ENCODE measurements around the gene CFL1. TPM values are rescaled to one million over a fixed set of nuclear protein-coding genes. Genes with fewer than 3 reads are reported as not detected.
"Not testable (repeated sequence)": the region's sequence is repeated elsewhere in the genome, so short reads cannot be mapped to it uniquely, and the experiment has no call there.

CFL1 gene
- total RNA-seq, 2 experiments from 2014 or later, result 1,043 to 1,085 TPM

GRCh38 chr11:65853246-65853979, 4.6 kb downstream of the CFL1 start:
- Mint-ChIP-seq H3K27me3 (ENCODE audit: low read depth) (no peaks in the 10 kb centered on the region), H3K4me3 (no peak overlapping the region), H3K36me3 (ENCODE audit: low read depth) (peaks cover 50% of the 10 kb centered on the region), H3K9me3 (peaks cover 8% of the 10 kb centered on the region), H3K27ac (peak overlapping the region; percentile 31), H3K4me1 (ENCODE audit: low read depth) (peaks cover 34% of the 10 kb centered on the region)
- DNase-seq, result no peak
- CTCF ChIA-PET, result interaction anchor here (0.9 to 6.0 kb wide), 2 partner anchors 31 to 33 kb away, joined by 3 to 34 read pairs; no protein-coding TSS in a partner anchor
- intact Hi-C loops (cut with micrococcal nuclease), result no loop called here

DNA sequence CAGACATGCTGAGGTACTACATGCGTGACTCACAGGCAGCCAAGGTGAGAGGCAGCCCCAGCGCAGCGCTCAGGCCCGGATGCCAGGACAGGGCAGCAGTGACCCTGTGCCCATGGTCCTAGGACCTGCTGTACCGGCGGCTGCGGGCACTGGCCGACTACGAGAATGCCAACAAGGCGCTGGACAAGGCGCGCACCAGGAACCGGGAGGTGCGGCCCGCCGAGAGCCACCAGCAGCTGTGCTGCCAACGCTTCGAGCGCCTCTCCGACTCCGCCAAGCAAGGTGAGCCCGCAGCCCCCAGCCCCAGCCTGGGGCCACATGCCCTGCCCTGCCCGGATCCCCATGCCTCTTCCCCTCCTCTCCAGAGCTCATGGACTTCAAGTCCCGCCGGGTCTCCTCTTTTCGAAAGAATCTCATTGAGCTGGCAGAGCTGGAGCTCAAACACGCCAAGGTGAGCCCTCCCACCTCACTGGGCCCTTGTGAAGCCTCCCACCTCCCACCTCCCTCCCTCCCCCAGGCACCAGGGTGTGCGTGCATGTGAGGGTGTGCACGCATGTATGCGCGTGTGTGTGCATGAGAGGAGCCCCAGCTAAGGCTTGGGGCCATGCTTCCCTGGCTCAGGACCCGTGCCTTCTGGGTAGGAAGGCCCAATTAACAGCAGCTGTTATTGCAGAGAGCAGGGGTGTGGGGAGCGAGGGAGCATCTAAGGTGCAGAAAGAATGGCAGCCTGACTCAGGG, 5.3 kb downstream of the CFL1 start:
- intact Hi-C loops (cut with micrococcal nuclease), result no loop called here
- Mint-ChIP-seq H3K4me3 (no peak overlapping the region), H3K27ac (no peak overlapping the region), H3K9me3 (peaks cover 8% of the 10 kb centered on the region), H3K36me3 (ENCODE audit: low read depth) (peaks cover 50% of the 10 kb centered on the region), H3K27me3 (ENCODE audit: low read depth) (no peaks in the 10 kb centered on the region), H3K4me1 (ENCODE audit: low read depth) (peaks cover 33% of the 10 kb centered on the region)
- no peak for DNase-seq
- CTCF ChIA-PET, result interaction anchor here (0.6 to 6.0 kb wide), 6 partner anchors 19 to 192 kb away, joined by 3 to 34 read pairs (median 6); partner anchors contain the start of genes AP5B1 and SNX32

GRCh38 chr11:65851811-65852507, 6.0 kb downstream of the CFL1 start:
- DNase-seq, result no peak
- Mint-ChIP-seq H3K27ac (peak overlapping the region; percentile 47), H3K4me1 (ENCODE audit: low read depth) (peaks cover 33% of the 10 kb centered on the region), H3K4me3 (no peak overlapping the region), H3K9me3 (peaks cover 8% of the 10 kb centered on the region), H3K27me3 (ENCODE audit: low read depth) (no peaks in the 10 kb centered on the region), H3K36me3 (ENCODE audit: low read depth) (peaks cover 50% of the 10 kb centered on the region)
- CTCF ChIA-PET, result interaction anchor here (0.6 to 6.0 kb wide), 14 partner anchors 9 to 193 kb away, joined by 3 to 34 read pairs (median 4); partner anchors contain the start of genes AP5B1, CCDC85B, FIBP and MUS81
- intact Hi-C loops (cut with micrococcal nuclease), result no loop called here

DNA sequence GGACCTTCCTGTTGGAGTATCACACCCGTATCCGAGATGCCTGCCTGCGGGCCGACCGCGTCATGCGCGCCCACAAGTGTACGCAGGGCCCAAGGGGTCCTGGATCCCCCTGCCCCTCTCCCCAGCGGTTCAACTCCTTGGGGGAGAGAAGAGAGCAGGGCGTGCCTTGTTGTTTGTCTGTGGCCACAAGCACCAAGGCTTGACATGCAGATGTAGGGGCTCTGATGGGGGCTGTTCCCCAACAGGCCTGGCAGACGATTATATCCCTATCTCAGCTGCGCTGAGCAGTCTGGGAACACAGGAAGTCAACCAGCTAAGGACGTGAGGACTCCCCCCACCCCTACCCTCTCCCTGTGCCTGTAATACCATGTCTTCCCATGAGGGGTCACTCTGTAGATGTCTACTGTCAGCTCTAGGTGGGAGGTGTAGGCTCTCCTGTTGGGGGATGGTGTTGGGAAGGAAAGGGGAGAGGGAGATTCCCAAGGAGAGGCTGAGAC, 6.8 kb downstream of the CFL1 start:
- DNase-seq, result peak; percentile 40
- CTCF ChIA-PET, result interaction anchor here (0.6 to 6.0 kb wide), 13 partner anchors 9 to 194 kb away, joined by 3 to 34 read pairs (median 4); partner anchors contain the start of genes AP5B1, CCDC85B, FIBP and MUS81
- H3K27ac Mint-ChIP-seq, result no peak overlapping the region
- H3K4me1 Mint-ChIP-seq (ENCODE audit: low read depth), result peaks cover 26% of the 10 kb centered on the region
- H3K9me3 Mint-ChIP-seq, result peaks cover 8% of the 10 kb centered on the region
- H3K27me3 Mint-ChIP-seq (ENCODE audit: low read depth), result no peaks in the 10 kb centered on the region
- H3K4me3 Mint-ChIP-seq, result no peak overlapping the region
- intact Hi-C loops (cut with micrococcal nuclease), result no loop called here
- H3K36me3 Mint-ChIP-seq (ENCODE audit: low read depth), result peaks cover 43% of the 10 kb centered on the region

DNA sequence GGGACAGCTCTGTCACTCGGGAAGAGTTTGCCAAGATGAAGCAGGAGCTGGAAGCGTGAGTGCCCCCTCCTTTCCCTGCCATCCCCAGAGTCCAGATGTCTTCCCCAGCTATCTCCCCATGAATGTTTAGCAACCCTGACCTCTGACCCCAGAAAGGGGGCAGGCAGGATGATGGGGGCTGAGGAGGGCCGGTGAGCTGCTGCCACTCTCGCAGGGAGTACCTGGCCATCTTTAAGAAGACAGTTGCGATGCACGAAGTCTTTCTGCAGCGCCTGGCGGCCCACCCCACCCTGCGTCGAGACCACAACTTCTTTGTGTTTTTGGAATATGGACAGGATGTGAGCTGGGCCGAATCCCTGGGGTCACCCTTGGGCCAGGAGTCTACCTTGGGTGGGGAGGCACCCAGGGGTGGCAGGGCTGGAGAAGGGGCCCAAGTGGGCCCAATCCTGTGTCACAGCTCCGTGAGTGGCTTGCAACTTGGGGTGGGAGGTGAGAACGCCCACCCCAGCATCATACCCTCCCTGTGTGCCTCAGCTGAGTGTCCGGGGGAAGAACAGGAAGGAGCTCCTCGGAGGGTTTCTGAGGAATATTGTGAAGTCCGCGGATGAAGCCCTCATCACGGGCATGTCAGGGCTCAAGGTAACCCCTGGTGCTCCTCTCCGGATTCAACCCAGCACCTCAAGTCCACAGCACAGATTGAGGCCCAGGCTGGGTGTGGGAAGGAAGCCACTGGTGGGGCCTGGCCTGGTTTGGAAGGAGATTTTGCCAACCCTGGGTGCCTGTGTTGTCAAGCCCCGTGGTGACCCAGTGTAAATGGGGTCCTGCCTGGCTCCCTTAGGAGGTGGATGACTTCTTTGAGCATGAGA, 7.5 kb downstream of the CFL1 start:
- peaks cover 20% of the 10 kb centered on the region for H3K4me1 Mint-ChIP-seq (ENCODE audit: low read depth)
- H3K27ac Mint-ChIP-seq, result no peak overlapping the region
- no peaks in the 10 kb centered on the region for H3K27me3 Mint-ChIP-seq (ENCODE audit: low read depth)
- H3K4me3 Mint-ChIP-seq, result no peak overlapping the region
- no peak for DNase-seq
- CTCF ChIA-PET, result interaction anchor here (1.3 to 6.0 kb wide), 7 partner anchors 10 to 70 kb away, joined by 3 to 34 read pairs (median 6); partner anchors contain the start of genes AP5B1, CCDC85B, FIBP and MUS81
- intact Hi-C loops (cut with micrococcal nuclease), result no loop called here
- H3K9me3 Mint-ChIP-seq, result peaks cover 8% of the 10 kb centered on the region
- peaks cover 36% of the 10 kb centered on the region for H3K36me3 Mint-ChIP-seq (ENCODE audit: low read depth)

DNA sequence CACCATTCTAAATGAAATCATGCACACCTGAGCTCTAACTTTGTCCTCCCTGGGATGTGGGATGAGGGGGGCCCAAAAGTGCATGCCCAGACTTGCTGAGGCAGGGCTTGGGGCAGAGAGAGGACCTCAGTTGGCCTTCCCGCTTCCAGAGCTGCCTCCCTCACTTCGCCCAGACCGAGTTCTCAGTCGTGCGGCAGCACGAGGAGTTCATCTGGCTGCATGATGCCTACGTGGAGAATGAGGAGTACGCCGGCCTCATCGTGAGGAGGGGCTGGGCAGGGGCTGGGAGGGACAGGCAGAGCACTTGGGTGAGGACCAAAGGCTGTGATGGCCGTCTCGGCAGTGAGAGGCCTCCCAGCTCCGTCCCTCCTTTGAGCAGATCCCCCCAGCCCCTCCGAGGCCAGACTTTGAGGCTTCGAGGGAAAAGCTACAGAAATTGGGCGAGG, 8.2 kb downstream of the CFL1 start:
- no peak overlapping the region for H3K4me3 Mint-ChIP-seq
- H3K9me3 Mint-ChIP-seq, result peaks cover 8% of the 10 kb centered on the region
- H3K36me3 Mint-ChIP-seq (ENCODE audit: low read depth), result peaks cover 32% of the 10 kb centered on the region
- peaks cover 16% of the 10 kb centered on the region for H3K4me1 Mint-ChIP-seq (ENCODE audit: low read depth)
- no peak overlapping the region for H3K27ac Mint-ChIP-seq
- no peaks in the 10 kb centered on the region for H3K27me3 Mint-ChIP-seq (ENCODE audit: low read depth)
- intact Hi-C loops (cut with micrococcal nuclease), result no loop called here
- no peak for DNase-seq
- CTCF ChIA-PET, result interaction anchor here (1.4 to 6.0 kb wide), 4 partner anchors 11 to 70 kb away, joined by 4 to 34 read pairs (median 14); partner anchors contain the start of genes AP5B1 and MUS81

- Mint-ChIP-seq H3K27me3 (ENCODE audit: low read depth) (no peaks in the 10 kb centered on the region), H3K36me3 (ENCODE audit: low read depth) (peaks cover 28% of the 10 kb centered on the region), H3K4me3 (no peak overlapping the region), H3K4me1 (ENCODE audit: low read depth) (peaks cover 11% of the 10 kb centered on the region), H3K27ac (no peak overlapping the region), H3K9me3 (peaks cover 8% of the 10 kb centered on the region)
- DNase-seq, result no peak
- intact Hi-C loops (cut with micrococcal nuclease), result no loop called here
- CTCF ChIA-PET, result interaction anchor here (1.4 to 6.0 kb wide), 4 partner anchors 32 to 139 kb away, joined by 4 to 34 read pairs (median 10); partner anchors contain the start of gene AP5B1
Measured at GRCh38 chr11:65849366-65849765, 8.6 kb downstream of the CFL1 start.

DNA sequence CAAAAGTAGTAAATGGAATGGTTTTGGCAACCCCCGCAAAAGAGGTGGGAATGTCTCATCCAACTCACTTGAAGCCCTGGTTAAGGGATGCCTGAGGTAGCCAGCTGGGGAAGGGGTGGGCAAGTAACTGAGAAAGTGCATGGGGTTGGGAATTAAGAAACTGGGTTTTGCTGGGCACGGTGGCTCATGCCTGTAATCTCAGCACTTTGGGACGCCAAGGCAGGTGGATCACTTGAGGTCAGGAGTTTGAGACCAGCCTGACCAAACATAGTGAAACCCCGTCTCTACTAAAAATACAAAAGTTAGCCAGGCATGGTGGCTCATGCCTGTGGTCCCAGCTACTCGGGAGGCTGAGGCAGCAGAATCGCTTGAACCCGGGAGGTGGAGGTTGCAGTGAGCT, 9.3 kb downstream of the CFL1 start:
- H3K4me3 Mint-ChIP-seq; DNase-seq; H3K4me1 Mint-ChIP-seq (ENCODE audit: low read depth); H3K27me3 Mint-ChIP-seq (ENCODE audit: low read depth); intact Hi-C loops (cut with micrococcal nuclease); H3K27ac Mint-ChIP-seq; H3K9me3 Mint-ChIP-seq: not testable (repeated sequence)
- CTCF ChIA-PET, result interaction anchor here (1.2 to 6.0 kb wide), 3 partner anchors 10 to 140 kb away, joined by 3 to 34 read pairs (median 4); no protein-coding TSS in a partner anchor
- peaks cover 21% of the 10 kb centered on the region for H3K36me3 Mint-ChIP-seq (ENCODE audit: low read depth)

DNA sequence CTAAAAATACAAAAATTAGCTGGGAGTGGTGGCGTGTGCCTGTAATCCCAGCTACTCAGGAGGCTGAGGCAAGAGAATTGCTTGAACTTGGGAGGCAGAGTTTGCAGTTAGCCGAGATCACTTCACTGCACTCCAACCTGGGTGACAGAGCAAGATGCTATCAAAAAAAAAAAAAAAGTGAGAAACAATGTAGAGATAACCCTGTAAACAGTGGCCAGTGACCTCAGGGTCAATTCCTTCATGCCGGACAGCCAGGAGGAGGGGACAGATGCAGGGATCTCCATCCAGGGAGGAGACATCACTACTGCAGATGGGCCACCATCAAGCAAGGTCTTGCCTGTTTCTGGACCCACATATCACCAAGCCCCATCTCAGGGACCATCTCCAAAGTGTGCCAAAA, 10.2 kb downstream of the CFL1 start:
- intact Hi-C loops (cut with micrococcal nuclease), result no loop called here
- Mint-ChIP-seq H3K36me3 (ENCODE audit: low read depth) (peaks cover 13% of the 10 kb centered on the region), H3K4me3 (no peak overlapping the region), H3K4me1 (ENCODE audit: low read depth) (peaks cover 1% of the 10 kb centered on the region), H3K27me3 (ENCODE audit: low read depth) (no peaks in the 10 kb centered on the region), H3K27ac (no peak overlapping the region), H3K9me3 (peaks cover 8% of the 10 kb centered on the region)
- CTCF ChIA-PET, result interaction anchor here (0.6 to 1.2 kb wide), 4 partner anchors 9 to 86 kb away, joined by 3 to 5 read pairs (median 4); no protein-coding TSS in a partner anchor
- DNase-seq, result no peak

DNA sequence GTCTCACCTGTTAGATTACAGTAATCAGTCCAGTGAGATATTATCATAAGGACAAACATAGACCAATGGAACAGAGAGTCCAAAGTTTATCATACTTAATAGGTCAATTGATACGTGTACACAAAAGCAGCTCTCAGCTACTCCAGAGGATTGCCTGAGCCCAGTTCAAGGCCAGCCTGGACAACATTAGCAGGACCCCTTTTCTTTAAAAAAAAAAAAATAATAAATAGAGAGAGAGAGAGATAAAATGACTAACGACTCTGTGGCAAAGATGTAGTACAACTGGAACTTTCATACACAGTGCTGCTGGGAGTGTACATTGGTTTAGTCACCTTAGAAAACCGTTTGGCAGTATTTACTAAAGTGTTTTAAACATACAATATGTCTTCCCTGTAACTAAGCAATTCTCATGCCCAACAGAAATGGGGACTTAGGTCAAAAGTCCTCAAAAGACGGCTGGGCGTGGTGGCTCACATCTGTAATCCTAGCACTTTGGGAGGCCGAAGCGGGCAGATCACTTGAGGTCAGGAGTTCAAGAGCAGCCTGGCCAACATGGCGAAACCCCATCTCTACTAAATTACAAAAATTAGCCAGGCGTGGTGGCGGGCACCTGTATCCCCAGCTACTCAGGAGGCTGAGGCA, 13.6 kb downstream of the CFL1 start:
- Mint-ChIP-seq H3K27ac (no peak overlapping the region), H3K36me3 (ENCODE audit: low read depth) (no peaks in the 10 kb centered on the region), H3K4me3 (no peak overlapping the region), H3K27me3 (ENCODE audit: low read depth) (no peaks in the 10 kb centered on the region), H3K9me3 (no peaks in the 10 kb centered on the region), H3K4me1 (ENCODE audit: low read depth) (no peaks in the 10 kb centered on the region)
- intact Hi-C loops (cut with micrococcal nuclease), result no loop called here
- CTCF ChIA-PET, result interaction anchor here (0.6 kb wide), 2 partner anchors 60 to 150 kb away, joined by 3 read pairs; no protein-coding TSS in a partner anchor
- DNase-seq, result no peak

All from activated naive CD4-positive, alpha-beta T cell treated with anti-CD3 and anti-CD28 coated beads for 36 hours (primary cell).